MM.1S (cell line): ENCODE measurements around the gene TTC24.

Source experiments
- DNase-seq: peaks from one replicate; pipeline ENCODE4 v3.0.0-alpha.2; 2015
- H2AFZ ChIP-seq: fragments of 300-600 bp; sonication (generic); 2 replicates; pipeline ENCODE4 v1.6.0; 2016; ENCODE audit warnings: antibody characterized with exemption, low read length
- H3F3A ChIP-seq: fragments of 300-600 bp; sonication (generic); 2 replicates; pipeline ENCODE4 v1.6.1; 2016; ENCODE audit warnings: mild to moderate bottlenecking, antibody characterized with exemption, low read length, moderate library complexity, mixed read lengths; ENCODE audit not compliant: insufficient read depth
- H3K27ac ChIP-seq: fragments of 300-600 bp; sonication (generic); 2 replicates; pipeline ENCODE4 v1.5.1; 2016; ENCODE audit warnings: mild to moderate bottlenecking, low read length
- H3K27me3 ChIP-seq: fragments of 300-600 bp; sonication (generic); replicated peaks from 2 replicates; pipeline ENCODE4 v1.6.0; 2016; ENCODE audit warnings: low read length; ENCODE audit not compliant: insufficient read depth
- H3K36me3 ChIP-seq: fragments of 300-600 bp; sonication (generic); replicated peaks from 2 replicates; pipeline ENCODE4 v1.6.1; 2016; ENCODE audit warnings: mild to moderate bottlenecking, low read length, mixed read lengths; ENCODE audit not compliant: insufficient read depth
- H3K4me1 ChIP-seq: fragments of 300-600 bp; sonication (generic); 2 replicates; pipeline ENCODE4 v1.6.1; 2016; ENCODE audit warnings: low read length, mixed read lengths
- H3K4me2 ChIP-seq: fragments of 300-600 bp; sonication (generic); 2 replicates; pipeline ENCODE4 v1.6.0; 2016; ENCODE audit warnings: low read depth, low read length
- H3K4me3 ChIP-seq: fragments of 300-600 bp; sonication (generic); 2 replicates; pipeline ENCODE4 v1.5.1; 2016; ENCODE audit warnings: low read length, mixed read lengths
- H3K79me2 ChIP-seq: fragments of 300-600 bp; sonication (generic); 2 replicates; pipeline ENCODE4 v1.6.1; 2016; ENCODE audit warnings: mixed run types, low read length, mixed read lengths
- H3K9ac ChIP-seq: fragments of 300-600 bp; sonication (generic); 2 replicates; pipeline ENCODE4 v1.6.1; 2016; ENCODE audit warnings: low read length, mixed read lengths
- H3K9me2 ChIP-seq: fragments of 300-600 bp; sonication (generic); replicated peaks from 2 replicates; pipeline ENCODE4 v1.6.1; 2016; ENCODE audit warnings: mild to moderate bottlenecking, low read length, mixed read lengths; ENCODE audit not compliant: insufficient read depth
- H3K9me3 ChIP-seq: fragments of 300-600 bp; sonication (generic); replicated peaks from 2 replicates; pipeline ENCODE4 v1.6.1; 2016; ENCODE audit warnings: mild to moderate bottlenecking, low read length, mixed read lengths; ENCODE audit not compliant: insufficient read depth
- H4K20me1 ChIP-seq: fragments of 300-600 bp; sonication (generic); 2 replicates; pipeline ENCODE4 v1.6.1; 2016; ENCODE audit warnings: mild to moderate bottlenecking, low read length, moderate library complexity, mixed read lengths; ENCODE audit not compliant: insufficient read depth
- EZH2 ChIP-seq: fragments of 300-600 bp; sonication (generic); optimal IDR thresholded peaks from 2 replicates; pipeline ENCODE3; 2017; ENCODE audit warnings: low read depth, mild to moderate bottlenecking, antibody characterized with exemption, low read length, mixed read lengths
- EZH2phosphoT487 ChIP-seq: fragments of 300-600 bp; sonication (generic); IDR thresholded peaks from 2 replicates; pipeline ENCODE4 v1.6.1; 2018; ENCODE audit warnings: antibody characterized with exemption, low read length
- TF ChIP-seq, protein P1 (sequence below): fragments of 300-600 bp; sonication (generic); IDR thresholded peaks from 2 replicates; pipeline ENCODE4 v1.5.1; 2016; ENCODE audit warnings: antibody characterized with exemption, low read length, mixed read lengths

TTC24 gene

DNA sequence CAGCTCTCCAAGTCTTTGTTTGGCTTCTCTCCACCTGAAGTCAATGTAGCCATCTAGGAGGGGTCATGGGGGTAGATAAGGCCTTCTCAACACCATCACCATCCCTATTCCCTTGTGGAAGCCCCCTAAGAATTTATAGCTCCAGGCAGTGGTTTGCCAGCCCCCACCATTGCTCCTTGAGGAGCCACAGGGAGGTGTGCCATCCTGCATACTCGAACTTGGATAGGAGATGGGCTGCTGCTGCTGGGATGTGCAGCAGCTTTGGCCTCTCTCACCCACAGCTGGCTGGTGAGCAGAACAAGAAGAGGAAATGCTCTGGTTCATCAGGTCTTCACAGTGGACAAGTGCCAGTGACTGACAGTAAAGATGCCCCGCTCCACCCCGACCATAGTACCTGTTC lies 16.9 kb downstream of the TTC24 start:
- H3K4me1 ChIP-seq: peaks cover 14% of the 10 kb centered on the region
- no peak overlapping the region for H3K27ac ChIP-seq
- H3K4me2 ChIP-seq: no peak overlapping the region
- H3K9ac ChIP-seq: no peak overlapping the region
- H3K4me3 ChIP-seq: no peak overlapping the region
- H3K9me2 ChIP-seq: no peaks in the 10 kb centered on the region
- no peaks in the 10 kb centered on the region for H3K9me3 ChIP-seq
- H4K20me1 ChIP-seq: no peaks in the 10 kb centered on the region
- H3F3A ChIP-seq: peaks cover 39% of the 10 kb centered on the region
- DNase-seq: no peak
- H3K79me2 ChIP-seq: peaks cover 75% of the 10 kb centered on the region
- no peak overlapping the region for H2AFZ ChIP-seq
- TF ChIP-seq, protein P1, sequence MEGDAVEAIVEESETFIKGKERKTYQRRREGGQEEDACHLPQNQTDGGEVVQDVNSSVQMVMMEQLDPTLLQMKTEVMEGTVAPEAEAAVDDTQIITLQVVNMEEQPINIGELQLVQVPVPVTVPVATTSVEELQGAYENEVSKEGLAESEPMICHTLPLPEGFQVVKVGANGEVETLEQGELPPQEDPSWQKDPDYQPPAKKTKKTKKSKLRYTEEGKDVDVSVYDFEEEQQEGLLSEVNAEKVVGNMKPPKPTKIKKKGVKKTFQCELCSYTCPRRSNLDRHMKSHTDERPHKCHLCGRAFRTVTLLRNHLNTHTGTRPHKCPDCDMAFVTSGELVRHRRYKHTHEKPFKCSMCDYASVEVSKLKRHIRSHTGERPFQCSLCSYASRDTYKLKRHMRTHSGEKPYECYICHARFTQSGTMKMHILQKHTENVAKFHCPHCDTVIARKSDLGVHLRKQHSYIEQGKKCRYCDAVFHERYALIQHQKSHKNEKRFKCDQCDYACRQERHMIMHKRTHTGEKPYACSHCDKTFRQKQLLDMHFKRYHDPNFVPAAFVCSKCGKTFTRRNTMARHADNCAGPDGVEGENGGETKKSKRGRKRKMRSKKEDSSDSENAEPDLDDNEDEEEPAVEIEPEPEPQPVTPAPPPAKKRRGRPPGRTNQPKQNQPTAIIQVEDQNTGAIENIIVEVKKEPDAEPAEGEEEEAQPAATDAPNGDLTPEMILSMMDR: no peak
- TF ChIP-seq EZH2: no peak
- H3K27me3 ChIP-seq: no peaks in the 10 kb centered on the region
- H3K36me3 ChIP-seq: peaks cover 18% of the 10 kb centered on the region; the same call in 1 of the 2 replicates

DNA sequence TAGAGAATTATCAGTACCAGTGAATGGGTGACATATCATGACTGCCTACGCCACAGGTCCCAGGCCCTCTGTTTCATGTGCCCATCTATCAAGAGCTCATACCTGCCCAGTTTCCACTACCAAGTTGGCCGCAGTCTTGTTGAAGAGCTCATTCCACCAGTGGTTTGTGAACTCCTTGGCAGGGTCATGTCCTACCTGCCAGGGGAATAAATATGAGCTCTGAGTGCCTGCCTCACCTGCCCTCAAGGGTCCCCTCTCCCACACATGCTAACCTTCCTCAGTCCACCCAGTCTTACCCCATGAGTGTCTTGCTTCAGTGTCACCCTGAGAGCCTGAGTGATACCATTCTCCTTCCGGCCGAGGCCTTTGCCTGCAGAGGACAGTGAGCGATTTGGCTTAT lies 18.6 kb downstream of the TTC24 start:
- H4K20me1 ChIP-seq: no peaks in the 10 kb centered on the region
- TF ChIP-seq EZH2phosphoT487 (no peak), EZH2 (no peak)
- TF ChIP-seq, protein P1: no peak

DNA sequence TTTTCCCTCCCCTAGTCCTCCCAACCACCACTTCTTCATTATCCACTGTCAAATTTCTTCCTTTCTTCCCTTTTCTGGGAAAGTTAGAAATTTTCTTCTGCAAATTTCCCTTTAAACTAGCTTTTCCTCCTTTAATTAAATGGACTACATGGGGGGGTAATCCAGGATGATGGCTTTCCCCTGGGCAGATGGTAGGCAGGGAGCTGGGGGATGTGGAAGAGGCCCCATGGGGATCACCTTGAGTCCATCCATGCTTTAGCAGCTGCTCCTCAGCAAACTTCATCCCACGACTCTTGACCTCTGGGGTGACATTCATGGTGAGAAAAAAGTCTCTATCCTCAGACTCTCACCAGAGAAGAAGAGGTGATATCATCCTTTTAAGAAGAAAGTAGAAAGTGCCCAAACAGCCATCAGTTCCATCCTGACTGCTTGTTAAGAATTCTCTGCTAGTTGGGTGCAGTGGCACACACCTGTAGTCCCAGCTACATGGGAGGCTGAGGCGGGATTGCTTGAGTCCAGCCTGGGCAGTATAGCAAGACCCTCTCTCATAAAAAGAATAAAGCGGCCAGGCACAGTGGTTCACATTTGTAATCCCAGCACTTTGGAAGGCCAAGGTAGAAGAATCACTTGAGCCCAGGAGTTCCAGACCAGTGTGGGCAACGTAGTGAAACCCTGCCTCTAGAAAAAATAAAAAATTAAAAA lies 19.4 kb downstream of the TTC24 start:
- Histone ChIP-seq H3K4me3 (no peak overlapping the region), H3K9me2 (no peaks in the 10 kb centered on the region), H3K27me3 (no peaks in the 10 kb centered on the region), H3K27ac (no peak overlapping the region), H3F3A (peaks cover 21% of the 10 kb centered on the region), H3K79me2 (peaks cover 61% of the 10 kb centered on the region), H2AFZ (no peak overlapping the region), H3K36me3 (peaks cover 18% of the 10 kb centered on the region; the same call in 1 of the 2 replicates), H3K4me2 (no peak overlapping the region), H4K20me1 (no peaks in the 10 kb centered on the region), H3K4me1 (peaks cover 12% of the 10 kb centered on the region), H3K9ac (no peak overlapping the region), H3K9me3 (no peaks in the 10 kb centered on the region)
- DNase-seq: no peak
- no peak for TF ChIP-seq EZH2phosphoT487
- TF ChIP-seq, protein P1: no peak
- no peak for TF ChIP-seq EZH2

More for the DNA sequence above, 18.6 kb downstream of the TTC24 start:
- no peak for DNase-seq
- Histone ChIP-seq H2AFZ (no peak overlapping the region), H3K4me2 (no peak overlapping the region), H3K9ac (no peak overlapping the region), H3K9me2 (no peaks in the 10 kb centered on the region), H3K27ac (no peak overlapping the region), H3K79me2 (peaks cover 66% of the 10 kb centered on the region), H3F3A (peaks cover 26% of the 10 kb centered on the region), H3K36me3 (peaks cover 18% of the 10 kb centered on the region; the same call in 1 of the 2 replicates), H3K4me1 (peaks cover 12% of the 10 kb centered on the region), H3K27me3 (no peaks in the 10 kb centered on the region), H3K9me3 (no peaks in the 10 kb centered on the region), H3K4me3 (no peak overlapping the region)
